ENCODE measurements around the gene ATAD3A.

The ATAD3A gene

DNA sequence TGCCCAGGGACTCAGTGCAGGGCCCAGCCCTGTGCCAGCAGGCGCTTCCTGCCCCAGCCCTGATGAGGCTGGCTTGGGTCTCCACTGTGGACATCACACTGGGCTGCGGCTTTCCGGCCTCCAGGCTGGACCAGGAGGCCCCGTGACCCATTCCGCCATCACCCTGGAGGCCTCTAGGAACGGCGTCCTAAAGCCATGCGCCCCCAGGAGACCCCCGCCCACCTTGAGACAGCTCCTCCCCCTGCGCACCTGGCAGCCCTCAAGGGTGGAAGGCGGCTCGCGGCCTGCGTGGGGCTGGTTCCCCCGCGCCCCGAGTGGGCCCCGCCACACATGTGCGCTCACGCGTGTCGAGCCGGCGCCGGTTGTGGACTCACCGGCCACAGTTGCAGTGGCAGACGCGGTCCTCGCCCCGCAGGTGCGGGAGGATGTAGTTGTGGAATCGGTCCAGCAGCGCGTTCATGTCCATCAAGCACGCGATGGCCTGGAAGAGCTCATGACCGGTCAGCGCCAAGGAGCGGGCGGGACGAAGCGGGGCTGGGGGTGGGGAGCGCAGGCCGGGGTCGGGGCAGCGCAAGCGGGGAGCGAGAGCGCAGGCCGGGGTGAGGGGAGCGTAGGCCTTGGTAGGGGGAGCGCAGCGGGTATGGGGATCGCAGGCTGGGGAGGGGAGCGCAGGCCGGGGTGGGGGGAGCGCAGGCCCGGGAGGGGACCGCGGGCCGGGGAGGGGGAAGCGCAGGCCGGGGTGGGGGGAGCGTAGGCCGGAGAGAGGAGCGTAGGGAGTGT is 27.5 kb downstream of the ATAD3A start:
- peak in 14 of 51 donors; percentile 6 to 44 (median 24) for DNase-seq

DNA sequence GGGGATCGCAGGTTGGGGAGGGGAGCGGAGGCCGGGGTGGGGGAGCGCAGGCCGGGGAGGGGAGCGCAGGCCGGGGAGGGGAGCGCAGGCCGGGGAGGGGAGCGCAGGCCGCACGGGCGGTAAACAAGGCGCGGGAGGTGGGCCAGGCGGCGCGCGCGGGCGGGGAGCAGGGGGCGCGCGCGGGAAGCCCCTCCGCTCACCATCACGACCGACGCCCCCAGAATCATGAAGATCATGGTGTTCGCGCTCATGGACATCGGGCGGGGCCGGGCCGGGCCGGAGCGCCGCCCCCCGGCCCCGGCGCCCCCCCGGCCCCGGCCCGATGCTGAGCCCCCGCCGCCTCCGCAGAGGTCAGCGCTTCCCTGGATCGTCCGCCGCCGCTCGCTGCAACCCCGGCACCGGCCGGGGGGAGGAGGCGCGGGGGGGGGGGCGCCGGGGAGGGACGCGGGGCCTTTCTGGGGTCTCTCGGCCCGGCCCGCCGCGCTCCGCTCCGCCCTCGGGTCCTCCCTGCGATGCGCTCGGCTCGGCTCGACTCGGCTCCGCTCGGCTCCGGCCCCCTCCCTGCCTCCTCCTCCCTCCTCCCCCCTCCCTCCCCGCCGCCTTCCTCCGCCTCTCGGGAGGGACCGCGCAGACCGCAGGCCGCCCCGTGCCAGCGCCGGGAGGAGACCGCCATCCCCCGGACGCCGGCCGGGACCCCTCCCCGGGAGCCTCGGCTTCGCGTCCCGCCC is 28.3 kb downstream of the ATAD3A start, which contains the start of gene TMEM240:
Gene TMEM240 (minus strand): TSS at position 535 of the 728 bp plus-strand sequence. CDS start 278 bp downstream, at position 257.
- peak in 48 of 51 donors; percentile 8 to 85 (median 64) for DNase-seq

DNA sequence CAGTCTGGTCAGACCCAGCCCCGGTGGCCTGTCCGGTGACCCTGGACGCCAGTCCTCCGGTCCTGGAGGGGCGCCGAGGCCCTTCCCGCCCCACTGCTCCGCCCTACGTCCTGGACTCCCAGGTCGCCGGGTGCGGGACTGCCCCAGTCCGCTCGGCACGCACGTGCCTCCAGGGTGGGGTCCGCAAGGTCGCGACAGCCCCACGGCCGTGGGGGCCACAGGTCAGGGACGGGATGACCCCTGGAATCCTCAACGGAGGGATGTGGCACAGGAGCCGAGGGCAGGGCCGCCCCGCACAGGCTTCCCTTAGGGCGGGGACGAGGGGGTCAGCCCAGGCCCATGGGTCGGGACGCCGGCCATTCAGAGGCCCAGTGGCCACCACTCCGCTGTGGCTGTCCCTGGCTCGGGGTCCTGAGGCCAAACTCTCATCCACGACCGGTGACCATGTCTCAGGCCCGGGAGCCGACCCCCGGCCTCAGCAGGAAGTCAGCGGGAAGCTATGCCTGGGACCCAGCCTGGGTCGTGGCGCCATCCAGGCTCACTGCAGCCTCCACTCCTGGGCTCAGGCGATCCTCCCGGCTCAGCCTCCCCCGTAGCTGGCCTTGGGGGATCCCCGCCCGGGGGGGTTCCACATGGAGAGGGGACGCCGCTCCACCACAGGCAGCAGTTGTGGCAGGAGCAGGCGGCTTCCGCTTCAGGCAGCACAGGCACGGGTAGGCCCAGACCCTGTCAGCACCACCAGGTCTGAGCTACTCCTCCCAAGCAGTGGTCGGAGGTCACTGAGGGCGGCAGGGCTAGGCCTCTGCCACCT is 29.1 kb downstream of the ATAD3A start:
- peak in 1 of 51 donors; percentile 61 for DNase-seq

DNA sequence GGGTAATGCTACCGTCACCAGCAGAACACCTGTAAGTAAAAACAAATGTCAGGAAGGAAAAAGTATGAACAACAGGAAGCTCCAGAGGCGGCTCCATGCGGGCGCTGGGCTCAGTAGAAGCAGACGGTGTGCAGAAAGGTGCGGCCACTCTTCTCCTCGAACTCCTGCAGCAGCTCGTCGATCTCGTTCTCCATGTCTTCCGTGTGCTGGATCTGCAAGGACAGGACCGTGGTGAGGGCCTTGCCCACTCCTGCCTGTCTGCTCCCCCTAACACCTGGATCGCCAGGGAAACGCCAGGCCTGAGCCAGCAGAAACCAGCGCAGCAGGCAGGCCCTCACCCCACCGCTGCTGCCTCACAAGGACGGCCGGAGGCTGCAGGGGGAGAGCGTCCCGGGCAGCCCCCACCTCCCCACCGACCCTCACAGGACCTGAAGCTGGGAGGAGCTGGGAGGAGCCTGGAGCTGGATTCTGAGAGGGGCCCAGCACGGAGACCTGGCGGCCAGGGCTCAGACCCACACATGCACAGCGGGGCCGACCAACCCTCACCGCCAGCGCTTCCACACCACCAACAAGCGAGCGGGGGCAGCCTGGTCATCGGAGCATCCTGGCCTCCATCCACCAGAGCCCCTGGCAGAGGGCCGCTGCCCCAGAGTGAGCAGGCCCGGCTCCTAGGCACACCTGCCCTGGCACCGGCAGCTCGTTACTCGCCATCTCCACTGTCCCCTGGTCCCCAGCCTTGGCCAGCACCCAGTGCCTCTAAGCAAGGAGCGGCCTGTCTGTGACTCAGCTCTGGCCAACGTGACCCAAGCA is 30.2 kb downstream of the ATAD3A start:
- no peak for DNase-seq

DNA sequence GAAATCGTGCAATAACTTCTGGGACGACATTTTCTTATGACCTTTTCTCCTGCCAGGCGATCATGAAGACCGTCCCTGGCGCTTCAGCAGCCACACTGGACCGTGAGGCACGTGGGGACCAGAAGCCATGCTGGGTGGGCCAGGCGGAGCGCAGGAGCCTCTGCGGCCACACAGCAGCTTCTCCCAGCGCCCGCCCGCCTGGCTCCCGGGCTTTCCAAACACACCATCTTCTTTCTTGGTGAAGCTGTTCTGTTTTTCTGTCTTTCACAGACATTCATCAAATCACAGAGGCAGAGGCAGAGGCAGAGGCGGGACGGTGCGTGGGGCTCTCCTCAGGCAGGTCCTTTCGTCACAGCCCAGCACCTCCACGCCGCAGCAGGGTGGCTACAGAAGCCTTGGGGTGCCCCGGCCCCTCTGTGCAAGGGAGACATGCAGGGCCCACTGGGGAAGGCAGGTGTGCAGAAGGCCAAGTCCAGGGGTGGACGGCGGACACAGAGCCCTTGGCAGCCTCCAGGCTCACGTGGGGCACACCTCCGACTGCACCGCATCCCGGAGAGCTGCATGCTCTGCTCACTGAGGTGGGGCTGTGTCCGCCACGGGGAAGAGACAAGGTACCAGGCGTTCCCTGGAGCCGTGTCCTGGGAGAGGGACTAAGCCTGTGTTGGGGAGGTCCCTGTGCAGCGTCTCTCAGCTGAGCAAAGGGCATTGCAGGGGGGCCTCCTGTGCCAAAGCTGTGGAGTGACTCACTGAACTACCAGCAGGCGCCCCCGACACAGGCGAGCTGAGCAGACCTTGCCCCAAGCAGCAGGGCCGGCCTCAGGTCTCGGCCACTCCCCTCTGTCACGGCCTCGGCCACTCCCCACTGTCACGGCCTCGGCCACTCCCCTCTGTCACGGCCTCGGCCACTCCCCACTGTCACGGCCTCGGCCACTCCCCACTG is 31.1 kb downstream of the ATAD3A start:
- no peak for DNase-seq

DNA sequence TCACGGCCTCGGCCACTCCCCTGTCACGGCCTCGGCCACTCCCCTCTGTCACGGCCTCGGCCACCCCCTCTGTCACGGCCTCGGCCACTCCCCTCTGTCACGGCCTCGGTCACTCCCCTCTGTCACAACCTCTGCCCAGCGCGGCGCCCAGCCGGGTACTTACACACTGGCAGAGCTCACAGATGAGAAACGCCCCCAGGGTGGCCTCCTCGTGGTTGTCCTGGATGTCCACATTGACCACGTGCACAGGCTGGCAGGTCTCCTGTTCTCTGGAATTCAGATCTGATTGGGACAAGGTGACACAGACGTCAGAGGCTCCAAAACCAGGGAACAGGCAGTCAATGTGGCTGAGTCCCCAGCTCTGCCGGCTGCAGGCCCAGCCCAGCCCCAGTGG is 31.7 kb downstream of the ATAD3A start:
- DNase-seq: no peak

DNA sequence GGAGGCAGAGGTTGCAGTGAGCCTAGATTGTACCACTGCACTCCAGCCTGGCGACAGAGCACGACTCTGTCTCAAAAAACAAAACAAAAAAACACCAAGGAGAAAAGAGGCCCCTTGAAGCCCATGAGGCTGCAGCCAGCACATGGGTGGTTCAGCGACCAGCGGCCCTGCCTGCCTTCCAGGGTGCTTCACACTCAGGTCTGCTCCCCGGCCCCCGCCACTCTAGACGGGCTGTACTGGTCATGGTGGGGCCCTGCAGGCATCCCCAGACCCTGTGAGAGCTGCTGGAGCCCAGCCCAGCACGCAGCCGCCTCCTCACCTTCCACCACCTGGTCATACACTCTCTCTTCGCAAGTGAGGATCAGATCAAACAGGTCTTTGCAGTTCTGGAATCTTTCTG is 32.6 kb downstream of the ATAD3A start:
- DNase-seq: no peak

DNA sequence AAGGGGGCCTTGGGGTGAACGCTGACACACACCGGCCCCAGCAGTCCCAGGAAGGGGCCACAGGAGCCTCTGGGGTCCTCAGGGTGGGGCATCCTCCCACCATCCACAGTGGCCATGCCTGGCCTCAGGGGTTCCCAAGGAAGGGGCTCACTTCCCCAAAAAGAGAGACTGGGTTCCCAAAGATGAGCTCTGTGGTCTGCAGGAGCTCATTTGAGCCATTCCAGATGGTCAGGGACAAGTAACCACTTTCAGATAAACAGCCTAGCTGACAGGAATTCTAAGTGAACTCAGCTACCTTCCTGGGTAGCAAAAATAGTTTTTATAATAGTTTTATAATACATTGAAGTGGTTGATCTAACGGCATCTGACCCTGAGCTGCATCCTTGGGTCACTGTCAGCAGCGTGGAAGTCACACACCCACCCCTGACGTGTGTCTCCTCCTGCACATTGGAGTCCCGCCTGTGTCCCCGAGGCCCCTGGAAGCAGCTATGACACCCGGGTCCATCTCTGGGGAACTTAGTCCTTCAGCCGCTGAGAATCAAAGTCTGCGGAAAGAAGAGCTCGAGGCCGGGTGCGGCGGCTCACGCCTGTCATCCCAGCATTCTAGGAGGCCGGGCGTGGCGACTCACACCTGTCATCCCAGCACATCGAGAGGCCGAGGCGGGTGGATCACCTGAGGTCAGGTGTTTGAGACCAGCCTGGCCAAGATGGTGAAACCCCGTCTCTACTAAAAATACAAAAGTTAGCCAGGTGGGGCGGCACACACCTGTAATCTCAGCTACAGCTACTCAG is 34.2 kb downstream of the ATAD3A start:
- DNase-seq: no peak

DNA sequence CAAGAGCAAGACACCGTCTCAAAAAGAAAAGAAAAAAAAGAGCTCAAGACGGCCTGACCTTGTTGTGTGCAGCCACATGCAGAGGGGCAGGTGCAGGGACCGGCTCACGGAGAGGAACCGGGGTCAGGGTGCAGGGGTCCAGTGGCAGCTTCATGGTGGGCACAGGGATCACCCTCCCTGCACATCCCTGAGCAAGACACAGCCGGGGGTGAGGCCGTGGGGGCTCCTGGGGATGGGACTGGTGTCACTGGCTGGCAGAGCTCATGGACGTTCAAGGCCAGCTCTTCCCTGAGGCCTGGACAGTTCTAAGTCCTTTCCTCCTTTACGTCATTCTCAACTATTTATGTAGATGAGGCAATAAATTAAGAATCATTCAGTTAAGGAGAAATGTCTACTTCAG is 35.0 kb downstream of the ATAD3A start:
- DNase-seq: no peak

DNA sequence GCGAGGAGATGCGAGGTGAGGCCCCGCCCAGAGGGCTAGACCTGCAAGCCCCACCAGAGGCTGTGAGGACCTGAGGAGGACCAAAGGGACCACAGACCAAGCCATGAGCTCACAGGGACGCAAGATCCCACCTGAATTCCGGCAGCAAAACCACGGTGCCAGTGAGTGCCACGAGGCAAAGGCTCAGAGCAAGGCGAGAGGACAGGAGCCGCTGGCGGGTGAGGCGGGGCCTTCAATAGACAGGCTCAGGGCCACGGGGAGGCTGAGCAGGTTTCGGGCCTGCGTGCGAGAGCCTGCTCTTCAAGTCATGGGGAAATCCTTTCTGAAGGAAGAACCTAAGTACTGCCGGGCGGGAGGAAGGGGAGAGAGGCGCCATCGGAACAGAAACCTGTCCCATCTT is 35.5 kb downstream of the ATAD3A start:
- no peak for DNase-seq

DNA sequence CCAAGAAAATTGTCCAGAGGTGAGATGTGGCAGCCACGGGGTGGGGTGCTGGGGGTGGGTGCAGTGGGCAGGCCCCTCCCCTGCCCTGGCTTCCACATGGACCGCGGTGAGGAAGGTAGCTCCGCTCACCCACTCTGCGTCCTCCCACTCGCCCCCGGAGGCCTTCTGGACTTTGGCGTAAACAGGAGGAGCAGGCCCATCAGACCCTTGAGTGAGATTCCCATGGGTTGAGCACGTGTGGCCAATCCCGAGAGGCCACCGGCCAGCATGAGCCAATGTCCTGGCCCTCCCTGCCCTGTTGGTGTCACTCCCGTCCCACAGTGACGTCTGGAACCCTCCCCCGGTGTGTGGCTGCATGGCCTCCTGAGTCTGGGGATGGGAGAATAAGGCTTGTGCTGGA is 36.6 kb downstream of the ATAD3A start:
- no peak for DNase-seq

DNA sequence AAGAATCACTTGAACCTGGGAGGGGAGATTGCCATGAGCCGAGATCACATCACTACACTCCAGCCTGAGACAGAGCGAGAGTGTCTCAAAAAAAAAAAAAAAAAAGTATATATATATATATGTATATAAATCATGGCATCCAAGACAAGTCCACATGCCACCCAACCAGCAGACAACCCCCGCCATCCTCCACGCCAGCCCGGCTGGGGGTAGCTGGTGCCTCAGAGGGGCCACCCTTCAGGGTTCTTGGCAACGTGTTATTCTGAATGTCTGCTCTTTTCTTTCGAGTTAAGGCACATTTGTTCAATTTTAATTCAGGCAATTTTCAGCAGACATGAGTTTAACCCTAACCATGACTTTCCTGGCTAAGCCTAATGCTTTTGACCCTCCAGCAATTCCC is 38.1 kb downstream of the ATAD3A start:
- no peak for DNase-seq

DNA sequence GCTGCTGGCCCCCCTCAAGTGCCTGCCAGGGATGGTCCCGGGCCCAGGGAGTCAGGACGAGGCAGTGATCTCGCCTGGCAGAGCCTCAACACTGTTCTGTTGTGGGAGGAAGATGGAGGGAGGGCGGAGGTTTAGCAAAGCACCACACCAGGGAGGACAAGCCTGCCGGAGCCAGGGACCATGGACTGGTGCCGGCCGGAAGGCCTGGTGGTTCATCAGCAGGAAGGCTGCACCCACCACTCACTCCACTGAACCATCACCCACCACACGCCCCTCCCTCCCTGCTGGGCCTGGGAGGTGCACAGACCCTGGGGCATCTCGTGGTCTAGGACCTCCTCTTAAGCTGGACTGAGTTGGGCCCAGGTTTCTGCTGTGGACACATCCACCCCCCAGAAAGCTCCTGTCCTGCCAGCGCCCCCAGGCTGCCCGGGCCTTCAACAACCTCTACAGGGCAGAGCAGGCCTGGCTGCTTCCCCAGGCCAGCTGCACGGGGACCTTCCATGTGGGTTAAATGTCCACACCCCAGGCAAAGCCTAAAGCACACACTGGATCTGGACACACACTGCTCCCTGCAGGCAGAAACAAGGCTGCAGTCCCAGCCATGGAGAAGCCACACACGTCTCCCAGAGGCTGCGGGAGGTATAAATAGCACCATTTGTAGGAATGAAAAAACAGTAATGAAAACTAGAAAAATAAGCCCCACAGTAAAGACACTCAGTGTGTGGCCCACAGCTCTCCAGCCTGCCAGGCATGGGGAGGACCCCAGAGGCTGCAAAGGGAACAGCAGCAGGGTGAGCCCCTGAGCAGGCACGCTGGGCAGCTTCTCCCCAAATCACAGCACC is 38.9 kb downstream of the ATAD3A start:
- peak in 8 of 51 donors; percentile 14 to 37 (median 22) for DNase-seq

DNA sequence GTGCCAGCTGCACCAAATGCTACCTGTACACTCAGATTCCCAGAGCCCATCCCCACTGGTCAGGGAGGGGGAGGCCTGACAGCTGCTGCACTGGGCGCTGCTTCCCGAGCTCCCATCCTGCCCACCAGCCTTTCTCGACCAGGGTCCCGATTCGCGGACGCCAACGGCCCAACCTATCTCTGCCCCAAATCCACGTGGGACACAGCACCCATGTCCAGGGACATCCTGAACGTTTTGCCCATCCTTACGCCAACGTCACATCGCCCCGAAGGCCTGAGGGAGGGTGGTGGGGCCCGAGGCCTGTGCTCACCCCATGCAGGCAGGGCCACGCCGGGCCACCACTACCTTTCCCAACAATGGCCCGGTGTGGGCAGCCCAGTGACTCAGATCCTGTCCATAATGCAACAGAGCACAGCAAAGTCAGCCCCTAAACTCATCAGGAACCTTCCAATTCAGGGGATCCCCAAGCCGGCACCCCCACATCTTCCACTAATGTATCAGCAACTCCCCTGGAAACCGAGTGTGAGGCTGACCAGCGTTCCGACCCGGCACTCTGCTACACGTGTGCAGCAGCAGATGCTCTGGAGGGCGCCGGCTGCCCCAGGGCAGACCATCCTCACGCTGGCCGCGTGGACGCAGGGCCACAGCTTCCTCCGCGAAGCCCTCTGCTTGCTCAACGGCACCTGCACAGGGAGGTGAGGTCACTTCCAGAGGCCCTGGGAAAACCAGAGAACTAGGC is 39.7 kb downstream of the ATAD3A start:
- no peak for DNase-seq

DNA sequence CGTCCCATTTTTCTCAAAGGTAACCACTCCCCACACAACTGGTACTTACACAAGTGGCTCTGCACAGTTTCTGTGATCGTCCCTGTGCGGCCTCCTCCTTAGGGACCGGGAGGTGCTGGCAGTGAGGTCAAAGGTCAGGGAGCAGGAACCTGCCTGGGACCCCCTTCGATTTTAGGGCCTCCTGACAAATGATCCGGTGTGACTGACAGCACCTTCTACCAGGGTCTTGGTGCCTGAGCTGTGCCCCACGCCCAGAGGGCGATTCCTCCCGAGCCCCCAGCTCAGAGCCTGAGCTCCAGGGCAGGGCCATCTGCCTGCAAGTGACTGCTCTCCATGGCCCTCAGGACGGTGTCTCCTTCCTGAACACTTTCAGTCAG is 40.3 kb downstream of the ATAD3A start:
- no peak for DNase-seq

DNA sequence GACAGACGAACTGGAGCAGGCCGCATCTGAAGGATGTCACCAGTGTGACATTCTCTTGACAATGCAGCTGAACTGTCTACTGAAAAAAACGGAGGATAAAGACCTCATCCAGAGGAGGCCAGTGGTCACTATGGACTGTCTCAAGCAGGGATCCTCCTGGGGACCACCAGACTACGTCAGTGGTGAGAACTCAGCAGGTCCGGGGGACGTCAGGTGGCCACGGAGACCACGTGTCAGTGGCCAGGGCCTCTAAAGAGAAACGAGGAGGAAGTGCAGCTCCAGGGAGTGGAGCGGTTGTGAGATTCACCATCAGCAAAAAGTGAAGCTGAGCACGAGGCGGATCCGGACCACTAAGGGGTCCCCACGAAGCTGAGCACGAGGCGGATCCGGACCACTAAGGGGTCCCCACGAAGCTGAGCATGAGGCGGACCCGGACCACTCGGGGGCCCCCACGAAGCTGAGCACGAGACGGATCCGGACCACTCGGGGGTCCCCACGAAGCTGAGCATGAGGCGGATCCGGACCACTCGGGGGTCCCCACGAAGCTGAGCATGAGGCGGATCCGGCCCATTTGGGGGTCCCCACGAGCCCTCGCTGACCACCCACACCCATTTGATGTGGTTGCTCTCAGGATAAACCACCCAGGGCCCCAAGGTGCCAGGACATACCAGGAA is 42.0 kb downstream of the ATAD3A start:
- no peak for DNase-seq

DNA sequence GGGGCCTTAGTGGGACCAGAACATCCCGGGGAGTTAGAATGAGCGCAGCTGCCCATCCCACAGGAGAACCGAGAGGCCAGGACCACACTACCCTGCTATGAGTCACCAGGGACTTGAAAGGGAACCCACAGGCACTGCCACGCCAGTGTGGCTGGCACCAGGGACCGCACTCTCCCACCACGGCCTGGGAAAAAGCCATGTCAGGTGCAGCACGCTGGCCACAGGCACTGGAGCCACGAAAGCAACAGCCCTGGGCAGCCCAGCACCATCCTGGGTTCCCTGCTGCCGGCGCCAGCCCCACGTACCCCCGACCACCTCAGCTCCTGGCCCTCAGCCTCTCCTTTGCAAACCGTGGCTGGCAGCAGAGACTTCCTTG is 42.6 kb downstream of the ATAD3A start:
- no peak for DNase-seq

Measured in hypothalamus (tissue), 51 donors.